ACC112 (cell line): ENCODE results near the gene CTNNBL1.

Source experiments
- H2AFZ ChIP-seq: fragments of 200-600 bp; sonication (generic); one replicate; pipeline ENCODE4 v1.6.0; 2017; ENCODE audit warnings: antibody characterized with exemption, low read length; ENCODE audit not compliant: unreplicated experiment
- H3K27ac ChIP-seq: fragments of 200-600 bp; sonication (generic); 2 replicates; pipeline ENCODE4 v1.5.1; 2014; ENCODE audit warnings: low read depth, mild to moderate bottlenecking, antibody characterized with exemption, low read length, moderate library complexity
- H3K27me3 ChIP-seq: fragments of 200-600 bp; sonication (generic); 2 replicates; pipeline ENCODE4 v1.6.1; 2014; ENCODE audit warnings: mild to moderate bottlenecking, antibody characterized with exemption, low read length, moderate library complexity, mixed read lengths; ENCODE audit not compliant: insufficient read depth
- H3K36me3 ChIP-seq: fragments of 200-600 bp; sonication (generic); 2 replicates; pipeline ENCODE4 v1.6.1; 2016; ENCODE audit warnings: mild to moderate bottlenecking, antibody characterized with exemption, low read length, moderate library complexity, mixed read lengths; ENCODE audit not compliant: insufficient read depth
- H3K4me1 ChIP-seq: fragments of 200-600 bp; sonication (generic); one replicate; pipeline ENCODE4 v1.6.1; 2016; ENCODE audit warnings: low read length, mixed read lengths; ENCODE audit not compliant: insufficient read depth, unreplicated experiment, control insufficient read depth
- H3K4me3 ChIP-seq: fragments of 200-600 bp; sonication (generic); 2 replicates; pipeline ENCODE4 v1.5.1; 2014; ENCODE audit warnings: mild to moderate bottlenecking, low read depth, low read length
- H3K79me2 ChIP-seq: fragments of 200-600 bp; sonication (generic); one replicate; pipeline ENCODE4 v1.6.0; 2016; ENCODE audit warnings: low read length; ENCODE audit not compliant: control insufficient read depth, unreplicated experiment, insufficient read depth

The CTNNBL1 gene, protein sequence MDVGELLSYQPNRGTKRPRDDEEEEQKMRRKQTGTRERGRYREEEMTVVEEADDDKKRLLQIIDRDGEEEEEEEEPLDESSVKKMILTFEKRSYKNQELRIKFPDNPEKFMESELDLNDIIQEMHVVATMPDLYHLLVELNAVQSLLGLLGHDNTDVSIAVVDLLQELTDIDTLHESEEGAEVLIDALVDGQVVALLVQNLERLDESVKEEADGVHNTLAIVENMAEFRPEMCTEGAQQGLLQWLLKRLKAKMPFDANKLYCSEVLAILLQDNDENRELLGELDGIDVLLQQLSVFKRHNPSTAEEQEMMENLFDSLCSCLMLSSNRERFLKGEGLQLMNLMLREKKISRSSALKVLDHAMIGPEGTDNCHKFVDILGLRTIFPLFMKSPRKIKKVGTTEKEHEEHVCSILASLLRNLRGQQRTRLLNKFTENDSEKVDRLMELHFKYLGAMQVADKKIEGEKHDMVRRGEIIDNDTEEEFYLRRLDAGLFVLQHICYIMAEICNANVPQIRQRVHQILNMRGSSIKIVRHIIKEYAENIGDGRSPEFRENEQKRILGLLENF

DNA sequence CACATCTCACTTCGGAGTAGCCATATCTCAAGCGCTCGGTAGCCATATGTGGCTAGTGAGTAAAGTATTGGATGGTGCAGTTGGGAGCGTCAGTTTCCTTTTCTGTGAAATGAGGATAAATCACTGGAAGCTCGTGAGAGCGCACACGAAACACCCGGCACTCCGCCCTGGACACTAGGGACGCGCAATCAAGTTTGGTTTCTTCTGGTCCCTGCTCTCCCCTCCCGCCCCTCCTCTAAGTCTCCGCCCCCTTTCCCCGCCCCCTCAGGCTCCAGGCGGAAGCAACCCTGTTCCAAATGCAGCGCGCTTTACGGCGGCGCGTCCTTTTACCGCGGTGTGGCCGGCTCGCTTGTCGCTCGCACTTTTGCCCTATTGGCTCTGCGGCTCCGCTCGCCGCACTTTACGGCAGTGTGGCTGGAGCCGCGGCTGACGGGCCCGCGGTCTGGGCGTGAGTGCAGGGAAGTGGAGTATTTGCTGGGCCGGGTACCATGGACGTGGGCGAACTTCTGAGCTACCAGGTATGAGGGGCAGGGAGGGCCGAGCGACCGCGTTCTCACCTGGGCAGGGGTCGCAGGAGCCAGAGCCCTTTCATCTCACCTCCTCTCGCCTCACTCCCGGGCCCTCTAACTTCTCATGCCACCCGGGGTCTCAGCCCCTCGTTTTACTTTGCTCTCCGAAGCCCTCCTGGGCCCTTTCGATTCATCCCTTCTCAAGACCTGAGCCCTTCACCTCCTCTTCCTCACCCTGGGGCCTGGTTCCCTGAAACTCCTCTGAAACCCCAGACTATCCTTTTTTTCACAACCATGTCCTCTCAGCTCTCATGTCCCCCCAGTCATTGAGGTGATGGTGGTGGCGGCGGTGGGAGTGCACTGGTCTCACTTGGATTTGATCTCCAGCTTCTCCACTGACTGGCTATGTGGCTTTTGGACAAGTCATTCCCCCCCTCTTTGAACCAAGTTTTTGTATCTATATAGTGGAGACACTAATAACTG is at the start of gene CTNNBL1:
CTNNBL1 (plus strand) TSS at position 396 of the 992 bp plus-strand sequence; CDS start at position 489, 93 bp downstream.
- peaks cover 5% of the 10 kb centered on the region for H3K4me1 ChIP-seq
- H3K79me2 ChIP-seq = peaks cover 42% of the 10 kb centered on the region
- no peaks in the 10 kb centered on the region for H3K36me3 ChIP-seq
- peak within 1 kb of the TSS; percentile 86 for H2AFZ ChIP-seq
- H3K4me3 ChIP-seq = peak within 1 kb of the TSS; percentile 93
- H3K27ac ChIP-seq = peak within 1 kb of the TSS; percentile 58
- H3K27me3 ChIP-seq = no peaks in the 10 kb centered on the region

GRCh38 chr20:37644605-37645004 is 49.2 kb upstream of the CTNNBL1 start:
- Histone ChIP-seq H3K4me3 (no peak overlapping the region), H3K27ac (no peak overlapping the region), H3K36me3 (no peaks in the 10 kb centered on the region), H3K27me3 (peaks cover 70% of the 10 kb centered on the region), H3K4me1 (peaks cover 9% of the 10 kb centered on the region), H2AFZ (no peak overlapping the region), H3K79me2 (no peaks in the 10 kb centered on the region)

DNA sequence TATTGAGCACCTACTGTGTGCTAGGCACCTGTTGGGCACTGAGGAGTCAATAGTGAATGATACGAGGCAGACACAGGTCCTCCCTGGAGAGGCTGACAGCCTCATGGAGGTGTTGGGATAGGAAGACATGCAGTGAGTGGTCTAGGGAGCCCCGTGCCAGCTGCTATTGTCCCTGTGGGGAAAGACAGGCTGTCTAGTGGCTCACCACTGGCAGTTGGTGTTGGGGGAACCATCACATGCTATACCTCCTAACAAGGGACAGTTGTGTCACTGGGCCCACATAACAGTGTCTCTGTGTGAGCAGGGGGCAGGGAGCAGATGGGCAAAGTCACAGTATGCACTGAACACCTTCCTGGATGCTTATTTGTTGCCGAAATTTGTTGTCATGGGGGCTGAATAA is 45.9 kb upstream of the CTNNBL1 start:
- H3K27me3 ChIP-seq = peaks cover 37% of the 10 kb centered on the region
- no peak overlapping the region for H3K27ac ChIP-seq

DNA sequence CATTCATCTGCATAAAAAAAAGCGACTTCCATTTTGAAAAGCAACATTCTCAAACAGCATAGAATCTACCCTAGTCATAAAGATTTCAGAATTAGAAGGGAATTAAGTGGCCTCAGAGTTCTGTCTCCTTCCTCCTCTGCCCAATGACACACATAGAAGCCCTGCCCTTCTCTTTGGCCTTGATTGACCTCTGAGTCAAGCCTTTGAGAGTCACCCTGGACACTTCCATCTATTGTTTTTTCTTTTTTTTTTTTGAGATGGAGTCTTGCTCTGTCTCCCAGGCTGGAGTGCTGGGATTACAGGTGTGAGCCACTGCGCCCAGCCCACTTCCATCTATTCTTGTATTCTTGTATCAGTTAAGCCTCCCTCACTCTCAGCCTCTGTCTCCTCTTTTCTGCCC is 44.8 kb upstream of the CTNNBL1 start:
- Histone ChIP-seq H3K27me3 (peaks cover 26% of the 10 kb centered on the region), H3K79me2 (no peaks in the 10 kb centered on the region), H3K4me3 (no peak overlapping the region), H2AFZ (no peak overlapping the region), H3K4me1 (peaks cover 9% of the 10 kb centered on the region), H3K27ac (no peak overlapping the region), H3K36me3 (no peaks in the 10 kb centered on the region)

More for the DNA sequence above, 45.9 kb upstream of the CTNNBL1 start:
- Histone ChIP-seq H3K36me3 (no peaks in the 10 kb centered on the region), H3K4me1 (peaks cover 9% of the 10 kb centered on the region), H3K79me2 (no peaks in the 10 kb centered on the region), H3K4me3 (no peak overlapping the region), H2AFZ (no peak overlapping the region)

DNA sequence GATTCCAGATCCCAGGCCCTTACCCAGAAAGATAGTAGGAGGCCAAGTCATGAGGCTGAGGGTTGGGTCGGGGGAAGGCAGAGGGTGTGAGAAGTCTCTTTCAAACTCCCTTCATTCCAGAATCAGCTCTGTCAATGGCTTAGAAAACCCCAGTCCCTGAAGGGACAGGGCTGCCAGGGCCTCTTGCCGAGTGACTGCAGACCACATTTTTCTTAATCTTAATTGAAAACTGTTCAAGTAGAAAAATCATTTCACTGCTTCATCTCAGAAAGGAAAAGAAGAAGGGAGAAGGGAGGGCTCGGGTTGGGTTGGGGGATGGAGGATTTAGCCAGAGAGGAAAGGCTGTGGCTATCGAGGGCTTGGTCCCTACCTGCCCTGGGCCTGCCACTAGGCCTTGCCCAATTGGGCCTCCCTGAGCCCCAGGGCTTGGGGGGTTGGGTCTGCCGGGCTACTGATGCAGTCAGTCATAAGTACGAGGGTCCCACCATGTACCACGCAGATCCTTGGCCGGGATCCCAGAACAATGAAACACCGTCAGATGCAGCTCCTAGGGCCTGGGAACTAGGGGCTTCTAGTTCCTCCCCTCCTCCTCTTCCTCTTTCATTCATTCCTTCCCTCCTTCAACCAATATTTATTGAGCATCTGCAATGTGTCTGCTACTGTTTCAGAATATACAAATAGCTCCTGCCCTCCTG is 44.0 kb upstream of the CTNNBL1 start:
- H3K4me1 ChIP-seq = peaks cover 9% of the 10 kb centered on the region
- no peak overlapping the region for H3K4me3 ChIP-seq
- H3K79me2 ChIP-seq = no peaks in the 10 kb centered on the region
- H3K36me3 ChIP-seq = no peaks in the 10 kb centered on the region
- no peak overlapping the region for H3K27ac ChIP-seq
- H2AFZ ChIP-seq = no peak overlapping the region
- peaks cover 18% of the 10 kb centered on the region for H3K27me3 ChIP-seq

DNA sequence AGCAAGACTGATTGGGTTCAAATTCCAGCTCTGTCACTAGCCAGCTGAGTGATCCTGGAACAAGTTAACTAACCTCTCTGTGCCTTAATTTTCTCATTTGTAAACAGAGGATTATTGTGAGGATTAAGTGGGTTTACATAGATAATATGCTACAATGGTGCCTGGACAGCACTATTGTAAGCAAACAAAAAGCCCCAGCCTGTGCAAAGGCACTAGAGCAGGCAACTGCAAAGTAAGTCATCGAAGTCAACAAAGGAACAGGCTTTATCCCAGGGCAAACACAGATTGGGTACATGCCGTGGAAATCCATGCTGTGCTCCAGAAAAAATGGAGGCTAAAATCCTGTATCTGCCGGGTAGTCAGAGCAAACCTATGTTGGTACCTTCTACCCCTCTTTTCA is 43.2 kb upstream of the CTNNBL1 start:
- Histone ChIP-seq H2AFZ (no peak overlapping the region), H3K36me3 (no peaks in the 10 kb centered on the region), H3K4me3 (no peak overlapping the region)

DNA sequence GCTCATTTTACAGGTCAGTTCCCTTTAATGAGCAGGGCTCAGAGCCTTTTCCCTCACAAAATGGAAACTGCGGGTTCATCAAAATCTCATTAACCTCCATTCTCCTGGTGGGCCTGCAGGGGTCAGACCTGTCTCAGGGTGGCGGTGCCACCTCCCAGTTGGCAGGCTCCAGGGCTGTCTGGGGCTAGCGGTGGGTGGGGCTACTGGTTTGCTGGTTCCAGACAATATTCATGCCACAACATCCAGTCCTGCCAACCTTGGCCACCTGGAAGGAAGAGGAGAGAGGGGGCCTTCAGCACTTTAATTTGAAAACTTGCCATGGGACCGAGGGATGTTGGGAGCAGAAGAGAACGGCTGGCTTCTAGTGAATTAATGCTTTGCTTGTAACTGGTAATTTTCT is 41.9 kb upstream of the CTNNBL1 start:
- peaks cover 7% of the 10 kb centered on the region; the same call in 1 of the 2 replicates for H3K27me3 ChIP-seq
- H3K79me2 ChIP-seq = no peaks in the 10 kb centered on the region
- H3K4me1 ChIP-seq = peaks cover 9% of the 10 kb centered on the region
- H3K36me3 ChIP-seq = no peaks in the 10 kb centered on the region
- H3K27ac ChIP-seq = no peak overlapping the region
- H3K4me3 ChIP-seq = no peak overlapping the region
- no peak overlapping the region for H2AFZ ChIP-seq

More for the DNA sequence above, 43.2 kb upstream of the CTNNBL1 start:
- Histone ChIP-seq H3K79me2 (no peaks in the 10 kb centered on the region), H3K27me3 (peaks cover 10% of the 10 kb centered on the region), H3K4me1 (peaks cover 9% of the 10 kb centered on the region), H3K27ac (no peak overlapping the region)

DNA sequence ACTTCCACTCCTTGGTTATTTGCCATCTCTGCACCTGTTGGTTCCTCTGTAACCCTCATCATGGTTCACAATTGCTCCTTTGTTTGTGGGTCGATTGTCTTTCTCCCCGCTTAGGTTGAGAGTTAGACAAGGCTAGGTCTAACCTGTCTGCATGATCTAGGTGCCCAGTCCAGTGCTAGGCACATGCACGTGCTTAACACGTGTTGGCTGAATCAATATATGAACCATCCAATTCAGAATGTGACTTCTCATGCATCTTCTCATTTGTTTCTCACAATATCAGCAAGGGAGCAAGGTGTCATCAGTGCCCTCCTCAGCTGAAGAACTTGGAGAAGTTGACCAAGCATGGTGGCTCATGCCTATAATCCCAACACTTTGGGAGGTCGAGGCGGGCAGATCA is 36.9 kb upstream of the CTNNBL1 start:
- Histone ChIP-seq H3K27ac (no peak overlapping the region), H3K79me2 (no peaks in the 10 kb centered on the region), H3K27me3 (peaks cover 42% of the 10 kb centered on the region), H3K4me3 (no peak overlapping the region), H3K36me3 (no peaks in the 10 kb centered on the region), H3K4me1 (no peaks in the 10 kb centered on the region), H2AFZ (no peak overlapping the region)

GRCh38 chr20:37657924-37658804 is 35.7 kb upstream of the CTNNBL1 start:
- Histone ChIP-seq H2AFZ (no peak overlapping the region), H3K27ac (no peak overlapping the region), H3K36me3 (no peaks in the 10 kb centered on the region), H3K79me2 (no peaks in the 10 kb centered on the region), H3K4me1 (no peaks in the 10 kb centered on the region), H3K4me3 (no peak overlapping the region), H3K27me3 (peaks cover 47% of the 10 kb centered on the region)
